Liver (tissue), 9 donors: ENCODE data around the gene CPLX3. TPM values are rescaled to one million over a fixed set of nuclear protein-coding genes. Genes with fewer than 3 reads are reported as not detected.
A peak's percentile ranks its signal among the peaks of the same experiment; 100 is the strongest.
"Not testable (repeated sequence)": the region's sequence is repeated elsewhere in the genome, so short reads cannot be mapped to it uniquely, and the experiment has no call there.

ENCODE experiments used
- DNase-seq: peaks from one replicate; pipeline ENCODE4 v3.0.0-alpha.2; 2017; ENCODE audit warnings: low spot score
- H3K27ac ChIP-seq, 2 donors: one replicate each; pipeline ENCODE4 v1.7.0; 2013; ENCODE audit warnings: inconsistent platforms in 2 of 2, low read length in 2 of 2, control low read depth in 1 of 2, low read depth in 1 of 2, mild to moderate bottlenecking in 1 of 2
- H3K27me3 ChIP-seq, 4 donors: one replicate each; pipeline versions ENCODE4 v1.6.1 to v1.7.0; 2013; ENCODE audit warnings: low read length in 3 of 4, inconsistent platforms in 1 of 4, mild to moderate bottlenecking in 1 of 4, moderate library complexity in 1 of 4; ENCODE audit not compliant: control insufficient read depth in 4 of 4, insufficient read depth in 4 of 4
- H3K36me3 ChIP-seq, 4 donors: one replicate each; pipeline versions ENCODE4 v1.6.1 to v1.7.0; 2013; ENCODE audit warnings: low read length in 3 of 4, mild to moderate bottlenecking in 3 of 4, low read depth in 1 of 4, moderate library complexity in 1 of 4; ENCODE audit not compliant: control insufficient read depth in 4 of 4, insufficient read depth in 3 of 4
- H3K4me1 ChIP-seq, 4 donors: one replicate each; pipeline versions ENCODE4 v1.6.1 to v1.7.0; 2013; ENCODE audit warnings: low read length in 3 of 4, mild to moderate bottlenecking in 3 of 4, moderate library complexity in 1 of 4; ENCODE audit not compliant: control insufficient read depth in 4 of 4, insufficient read depth in 4 of 4
- H3K4me3 ChIP-seq, 3 donors: one replicate each; pipeline versions ENCODE4 v1.6.1 to v1.7.0; 2013; ENCODE audit warnings: low read length in 3 of 3, control low read depth in 1 of 3, low read depth in 1 of 3, mild to moderate bottlenecking in 1 of 3
- H3K9ac ChIP-seq, 2 donors: one replicate each; pipeline ENCODE4 v1.7.0; 2013; ENCODE audit warnings: low read length in 2 of 2, mild to moderate bottlenecking in 2 of 2, moderate library complexity in 2 of 2, control low read depth in 1 of 2, low read depth in 1 of 2
- H3K9me3 ChIP-seq, 4 donors: one replicate each; pipeline versions ENCODE4 v1.6.1 to v1.7.0; 2013; ENCODE audit warnings: low read length in 3 of 4; ENCODE audit not compliant: control insufficient read depth in 4 of 4
- CTCF ChIP-seq: fragments of 150-350 bp; IDR thresholded peaks from 2 replicates; pipeline ENCODE4 v1.5.1; 2017; ENCODE audit warnings: improper control_type of control experiment, low read depth, low read length; ENCODE audit not compliant: missing input control
- FOXA1 ChIP-seq: IDR thresholded peaks from 2 replicates; pipeline ENCODE4 v1.6.1; 2016; ENCODE audit warnings: antibody characterized with exemption
- GABPA ChIP-seq, 2 donors: IDR thresholded peaks in 1 of 2; conservative IDR thresholded peaks in 1 of 2; 2 replicates each; pipeline ENCODE4 v1.6.1; 2016; ENCODE audit warnings: antibody characterized with exemption in 2 of 2, mild to moderate bottlenecking in 1 of 2, moderate library complexity in 1 of 2
- JUND ChIP-seq, 2 donors: IDR thresholded peaks; 2 replicates each; pipeline ENCODE4 v1.6.1; 2016; ENCODE audit warnings: antibody characterized with exemption in 2 of 2
- TAF1 ChIP-seq: conservative IDR thresholded peaks from 2 replicates; pipeline ENCODE4 v1.6.1; 2016; ENCODE audit warnings: antibody characterized with exemption, mild to moderate bottlenecking
- ZBTB33 ChIP-seq: IDR thresholded peaks from 2 replicates; pipeline ENCODE4 v1.6.1; 2016; ENCODE audit warnings: antibody characterized with exemption
- WGBS: extraction: QIAGEN DNeasy Blood & Tissue Kit; methylation state at CpG from one replicate; pipeline ENCODE4 v1.1.7; 2013; 5-methylcytosine and 5-hydroxymethylcytosine counted together
- polyA plus RNA-seq, 2 donors: library from polyadenylated mRNA; stranded (reverse) in 1 of 2; unstranded in 1 of 2; fragments of 200-250 nt in 1 of 2; fragments of >200 nt in 1 of 2; fragmentation: Nextera tagmentation in 1 of 2; extraction: Ambion mirVana in 1 of 2; gene quantifications; one replicate each; pipeline versions ENCODE4 v1.2.1 to v1.2.3, GENCODE V29; 2013 to 2015
- total RNA-seq, 2 donors: library from RNA; depleted of rRNA; stranded (reverse); fragments of >200 nt; gene quantifications; one replicate each; pipeline ENCODE4 v1.2.3, GENCODE V29; 2014
- donor health status: healthy.
- donor health status: healthy.
- donor health status: healthy.
- donor health status: healthy.
- donor health status: healthy.

CPLX3 gene
- total and polyA plus RNA-seq, 4 donors: not detected

GRCh38 chr15:74785194-74786032 is 41.0 kb upstream of the CPLX3 start:
- no peaks in the 10 kb centered on the region for H3K36me3 ChIP-seq
- peak overlapping the region; percentile 51 to 62 for H3K27ac ChIP-seq
- H3K27me3 ChIP-seq: no peaks in the 10 kb centered on the region
- H3K9me3 ChIP-seq: no peaks in the 10 kb centered on the region
- peak overlapping the region in 1 of 2 donors; percentile 36 for H3K9ac ChIP-seq
- peaks cover 27 to 85% (median 69%) of the 10 kb centered on the region in 4 donors for H3K4me1 ChIP-seq
- no peak for TF ChIP-seq TAF1
- WGBS: 71% methylated on average over 13 of the region's 13 CpGs
- H3K4me3 ChIP-seq: no peak overlapping the region
- no peak for DNase-seq

GRCh38 chr15:74786081-74786480 is 40.3 kb upstream of the CPLX3 start:
- not testable (repeated sequence) for H3K27me3 ChIP-seq, H3K9me3 ChIP-seq, H3K4me3 ChIP-seq, DNase-seq, H3K36me3 ChIP-seq
- peaks cover 24 to 82% (median 63%) of the 10 kb centered on the region in 4 donors for H3K4me1 ChIP-seq
- H3K9ac ChIP-seq: peak overlapping the region in 1 of 2 donors; percentile 18
- peak overlapping the region; percentile 9 to 49 for H3K27ac ChIP-seq
- WGBS: 82% methylated on average over 12 of the region's 12 CpGs

GRCh38 chr15:74786551-74787165 is 39.8 kb upstream of the CPLX3 start:
- no peaks in the 10 kb centered on the region for H3K9me3 ChIP-seq
- H3K4me3 ChIP-seq: no peak overlapping the region
- peaks cover 19 to 79% (median 58%) of the 10 kb centered on the region in 4 donors for H3K4me1 ChIP-seq
- H3K9ac ChIP-seq: peak overlapping the region in 1 of 2 donors; percentile 18
- 70% methylated on average over 7 of the region's 7 CpGs for WGBS
- peak overlapping the region; percentile 9 to 49 for H3K27ac ChIP-seq
- TF ChIP-seq JUND (IDR thresholded peaks at IDR 0.05) (no peak), ZBTB33 (no peak), CTCF (no peak), TAF1 (no peak), FOXA1 (no peak), GABPA (IDR thresholded peaks at IDR 0.05 in 1 of 2, conservative IDR thresholded peaks at IDR 0.05 in 1 of 2) (no peak)
- no peaks in the 10 kb centered on the region for H3K36me3 ChIP-seq
- no peak for DNase-seq
- H3K27me3 ChIP-seq: no peaks in the 10 kb centered on the region
